ENCODE measurements around the gene NATD1.

GRCh38 chr17:21202512-21202911, 50.7 kb downstream of the NATD1 start:
- TF ChIP-seq RAD21 (IDR thresholded peaks at IDR 0.05), result no peak
- no peak for TF ChIP-seq SP1 (IDR thresholded peaks at IDR 0.05)
- TF ChIP-seq CTCF (IDR thresholded peaks at IDR 0.05; ENCODE audit: low read depth, low read length, missing input control), result no peak
- no peak for TF ChIP-seq GABPA (IDR thresholded peaks at IDR 0.05 in 1 of 2, conservative IDR thresholded peaks at IDR 0.05 in 1 of 2)
- TF ChIP-seq JUND (IDR thresholded peaks at IDR 0.05), result no peak
- TF ChIP-seq EGR1 (IDR thresholded peaks at IDR 0.05; ENCODE audit: low read depth in 2 of 2), result no peak
- TF ChIP-seq, protein P1, sequence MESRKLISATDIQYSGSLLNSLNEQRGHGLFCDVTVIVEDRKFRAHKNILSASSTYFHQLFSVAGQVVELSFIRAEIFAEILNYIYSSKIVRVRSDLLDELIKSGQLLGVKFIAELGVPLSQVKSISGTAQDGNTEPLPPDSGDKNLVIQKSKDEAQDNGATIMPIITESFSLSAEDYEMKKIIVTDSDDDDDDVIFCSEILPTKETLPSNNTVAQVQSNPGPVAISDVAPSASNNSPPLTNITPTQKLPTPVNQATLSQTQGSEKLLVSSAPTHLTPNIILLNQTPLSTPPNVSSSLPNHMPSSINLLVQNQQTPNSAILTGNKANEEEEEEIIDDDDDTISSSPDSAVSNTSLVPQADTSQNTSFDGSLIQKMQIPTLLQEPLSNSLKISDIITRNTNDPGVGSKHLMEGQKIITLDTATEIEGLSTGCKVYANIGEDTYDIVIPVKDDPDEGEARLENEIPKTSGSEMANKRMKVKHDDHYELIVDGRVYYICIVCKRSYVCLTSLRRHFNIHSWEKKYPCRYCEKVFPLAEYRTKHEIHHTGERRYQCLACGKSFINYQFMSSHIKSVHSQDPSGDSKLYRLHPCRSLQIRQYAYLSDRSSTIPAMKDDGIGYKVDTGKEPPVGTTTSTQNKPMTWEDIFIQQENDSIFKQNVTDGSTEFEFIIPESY (IDR thresholded peaks at IDR 0.05), result no peak
- TF ChIP-seq FOXA1 (IDR thresholded peaks at IDR 0.05), result no peak
- TF ChIP-seq YY1 (IDR thresholded peaks at IDR 0.05), result no peak
- no peak for TF ChIP-seq REST (IDR thresholded peaks at IDR 0.05)
- no peak for TF ChIP-seq MAX (IDR thresholded peaks at IDR 0.05)
- TF ChIP-seq TAF1 (conservative IDR thresholded peaks at IDR 0.05), result no peak
- TF ChIP-seq, protein P2, sequence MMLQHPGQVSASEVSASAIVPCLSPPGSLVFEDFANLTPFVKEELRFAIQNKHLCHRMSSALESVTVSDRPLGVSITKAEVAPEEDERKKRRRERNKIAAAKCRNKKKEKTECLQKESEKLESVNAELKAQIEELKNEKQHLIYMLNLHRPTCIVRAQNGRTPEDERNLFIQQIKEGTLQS (IDR thresholded peaks at IDR 0.05), result no peak

Data from liver (tissue), 3 donors.